GM20000 (cell line): Measurements from ENCODE around the gene CCL26.
A peak's percentile ranks its signal among the peaks of the same experiment; 100 is the strongest.
"Not testable (repeated sequence)": the region's sequence is repeated elsewhere in the genome, so short reads cannot be mapped to it uniquely, and the experiment has no call there.

Source experiments
- DNase-seq: peaks from one replicate; pipeline ENCODE4 v3.0.0; 2012; ENCODE audit warnings: low spot score
- CTCF ChIP-seq: IDR thresholded peaks from 2 replicates; pipeline ENCODE4 v1.5.1; 2012; ENCODE audit warnings: mild to moderate bottlenecking, control low read depth; ENCODE audit errors: extremely low read depth, missing control alignments

Gene CCL26

GRCh38 chr7:75762350-75762917 lies 9.6 kb downstream of the CCL26 start:
- peak; percentile 35 for TF ChIP-seq CTCF
- DNase-seq, result peak; percentile 76

- DNase-seq, result not testable (repeated sequence)
These were observed 10.2 kb downstream of the CCL26 start for GRCh38 chr7:75761801-75762200.

GRCh38 chr7:75758491-75758890 lies 13.5 kb downstream of the CCL26 start:
- TF ChIP-seq CTCF, result no peak
- no peak for DNase-seq

- TF ChIP-seq CTCF, result no peak
- DNase-seq, result no peak
These were observed 14.2 kb downstream of the CCL26 start for GRCh38 chr7:75757860-75758259.

GRCh38 chr7:75756991-75757676 lies 14.9 kb downstream of the CCL26 start:
- TF ChIP-seq CTCF, result peak; percentile 14
- no peak for DNase-seq

- DNase-seq, result no peak
- TF ChIP-seq CTCF, result no peak
These were observed 15.6 kb downstream of the CCL26 start for GRCh38 chr7:75756206-75756990.

- no peak for DNase-seq
- no peak for TF ChIP-seq CTCF
These were observed 28.6 kb downstream of the CCL26 start for GRCh38 chr7:75743455-75743859.
